ENCODE measurements around the gene GATA2. TPM values are rescaled to one million over a fixed set of nuclear protein-coding genes. Genes with fewer than 3 reads are reported as not detected.

Gene GATA2
- total RNA-seq, 1 donor from 2014 or later: 68.3 TPM

- peak overlapping the region; percentile 65 for H3K4me3 ChIP-seq
- TF ChIP-seq CTCF (IDR thresholded peaks at IDR 0.05): no peak
- no peaks in the 10 kb centered on the region for H3K9me3 ChIP-seq
- peak overlapping the region; percentile 89 for H3K27ac ChIP-seq
- DNase-seq: no peak
- H3K36me3 ChIP-seq: no peaks in the 10 kb centered on the region
- H3K4me1 ChIP-seq: peaks cover 58% of the 10 kb centered on the region
- no peak for ATAC-seq
- H3K27me3 ChIP-seq (ENCODE audit: low read depth): peaks cover 94% of the 10 kb centered on the region
- intact Hi-C loops (cut with DNase I): no loop called here
Measured at GRCh38 chr3:128491941-128492670, 895 bp downstream of the GATA2 start.

GRCh38 chr3:128491691-128491940, 1.4 kb downstream of the GATA2 start:
- Histone ChIP-seq H3K9me3 (no peaks in the 10 kb centered on the region), H3K36me3 (no peaks in the 10 kb centered on the region), H3K4me3 (peak overlapping the region; percentile 65), H3K27me3 (ENCODE audit: low read depth) (peaks cover 94% of the 10 kb centered on the region), H3K4me1 (peaks cover 58% of the 10 kb centered on the region), H3K27ac (peak overlapping the region; percentile 89)
- no peak for DNase-seq
- ATAC-seq: no peak
- TF ChIP-seq CTCF (IDR thresholded peaks at IDR 0.05): no peak
- intact Hi-C loops (cut with DNase I): no loop called here

- Histone ChIP-seq H3K36me3 (no peaks in the 10 kb centered on the region), H3K27me3 (ENCODE audit: low read depth) (peaks cover 94% of the 10 kb centered on the region), H3K4me1 (peaks cover 60% of the 10 kb centered on the region), H3K4me3 (peak overlapping the region; percentile 65), H3K9me3 (no peaks in the 10 kb centered on the region), H3K27ac (peak overlapping the region; percentile 89)
- no peak for ATAC-seq
- intact Hi-C loops (cut with DNase I): no loop called here
- no peak for DNase-seq
- TF ChIP-seq CTCF (IDR thresholded peaks at IDR 0.05): no peak
Measured at GRCh38 chr3:128490915-128491690, 1.9 kb downstream of the GATA2 start.

GRCh38 chr3:128490650-128490914, 2.4 kb downstream of the GATA2 start:
- no peaks in the 10 kb centered on the region for H3K9me3 ChIP-seq

GRCh38 chr3:128489927-128490649, 2.9 kb downstream of the GATA2 start:
- Histone ChIP-seq H3K4me3 (peak overlapping the region; percentile 65), H3K36me3 (no peaks in the 10 kb centered on the region), H3K4me1 (peaks cover 60% of the 10 kb centered on the region), H3K27me3 (ENCODE audit: low read depth) (peaks cover 94% of the 10 kb centered on the region), H3K27ac (peak overlapping the region; percentile 89), H3K9me3 (no peaks in the 10 kb centered on the region)
- ATAC-seq (no peak), DNase-seq (peak; percentile 49)
- TF ChIP-seq CTCF (IDR thresholded peaks at IDR 0.05): no peak
- intact Hi-C loops (cut with DNase I): no loop called here

More at GRCh38 chr3:128490650-128490914, 2.4 kb downstream of the GATA2 start:
- ATAC-seq (no peak), DNase-seq (no peak)
- Histone ChIP-seq H3K27me3 (ENCODE audit: low read depth) (peaks cover 94% of the 10 kb centered on the region), H3K4me1 (peaks cover 60% of the 10 kb centered on the region), H3K4me3 (peak overlapping the region; percentile 65), H3K27ac (peak overlapping the region; percentile 89), H3K36me3 (no peaks in the 10 kb centered on the region)
- intact Hi-C loops (cut with DNase I): no loop called here
- TF ChIP-seq CTCF (IDR thresholded peaks at IDR 0.05): no peak
